Lower lobe of right lung (tissue), 2 donors: Measurements from ENCODE around the gene ATRNL1. TPM values are rescaled to one million over a fixed set of nuclear protein-coding genes. Genes with fewer than 3 reads are reported as not detected.

Experiments
- ATAC-seq, 2 donors: fragments of 200-7000 bp; cut with Tn5 transposase; one replicate each; pipeline ENCODE4 v1.9.1; 2020 to 2022; ENCODE audit warnings: mild to moderate bottlenecking in 2 of 2, moderate library complexity in 2 of 2
- DNase-seq: peaks from one replicate; pipeline ENCODE4 v3.0.0-alpha.2; 2020
- H3K27ac ChIP-seq: fragments of 200-600 bp; one replicate; pipeline ENCODE4 v1.8.0; 2022
- H3K27me3 ChIP-seq: fragments of 200-600 bp; one replicate; pipeline ENCODE4 v1.8.0; 2022; ENCODE audit warnings: low read depth
- H3K36me3 ChIP-seq: fragments of 200-600 bp; one replicate; pipeline ENCODE4 v1.8.0; 2022; ENCODE audit warnings: mild to moderate bottlenecking
- H3K4me1 ChIP-seq: fragments of 200-600 bp; one replicate; pipeline ENCODE4 v1.8.0; 2022
- H3K4me3 ChIP-seq: fragments of 200-600 bp; one replicate; pipeline ENCODE4 v1.8.0; 2022; ENCODE audit warnings: mild to moderate bottlenecking
- H3K9me3 ChIP-seq: fragments of 200-600 bp; one replicate; pipeline ENCODE4 v1.8.0; 2022
- CTCF ChIP-seq: fragments of 200-600 bp; IDR thresholded peaks from one replicate; pipeline ENCODE4 v1.8.0; 2022; ENCODE audit warnings: antibody characterized with exemption, mild to moderate bottlenecking
- intact Hi-C: fragments of 100-400 bp; cut with DNase I; formaldehyde crosslinking; loops from one replicate; pipeline ENCODE4 v1.11.0; 2022
- total RNA-seq: library from RNA; stranded (reverse); fragmentation: NEBNext Ultra II Directional; extraction: Animal tissue kit (Norgen Biotek cat#: 25700); gene quantifications from one replicate; pipeline ENCODE4 v1.2.1, GENCODE V29; 2021
- donor health status: DM: no; HTN: yes; CAD: no; lungs with severe emphysema.

Gene ATRNL1
- total RNA-seq, 1 donor from 2014 or later = 0.92 TPM

GRCh38 chr10:115761166-115761565 is 668.0 kb downstream of the ATRNL1 start:
- intact Hi-C loops = no loop called here
- H3K4me3 ChIP-seq = no peak overlapping the region
- H3K4me1 ChIP-seq = no peaks in the 10 kb centered on the region
- TF ChIP-seq CTCF = no peak
- H3K27me3 ChIP-seq = no peaks in the 10 kb centered on the region
- no peaks in the 10 kb centered on the region for H3K9me3 ChIP-seq
- ATAC-seq = no peak
- DNase-seq = no peak
- no peaks in the 10 kb centered on the region for H3K36me3 ChIP-seq
- no peak overlapping the region for H3K27ac ChIP-seq

GRCh38 chr10:115762029-115762428 is 668.9 kb downstream of the ATRNL1 start:
- no peaks in the 10 kb centered on the region for H3K9me3 ChIP-seq
- no peak overlapping the region for H3K4me3 ChIP-seq
- H3K36me3 ChIP-seq = no peaks in the 10 kb centered on the region
- ATAC-seq (no peak), DNase-seq (no peak)
- no peak for TF ChIP-seq CTCF
- intact Hi-C loops = no loop called here
- H3K27me3 ChIP-seq = no peaks in the 10 kb centered on the region
- H3K27ac ChIP-seq = no peak overlapping the region
- H3K4me1 ChIP-seq = no peaks in the 10 kb centered on the region

GRCh38 chr10:115771755-115772154 is 678.6 kb downstream of the ATRNL1 start:
- no peaks in the 10 kb centered on the region for H3K27me3 ChIP-seq
- H3K36me3 ChIP-seq = no peaks in the 10 kb centered on the region
- no peak overlapping the region for H3K4me3 ChIP-seq
- ATAC-seq (no peak), DNase-seq (no peak)
- no peaks in the 10 kb centered on the region for H3K9me3 ChIP-seq
- H3K4me1 ChIP-seq = no peaks in the 10 kb centered on the region
- intact Hi-C loops = no loop called here
- no peak for TF ChIP-seq CTCF
- H3K27ac ChIP-seq = no peak overlapping the region

GRCh38 chr10:115772606-115773005 is 679.4 kb downstream of the ATRNL1 start:
- DNase-seq (no peak), ATAC-seq (no peak)
- no peaks in the 10 kb centered on the region for H3K4me1 ChIP-seq
- TF ChIP-seq CTCF = no peak
- H3K36me3 ChIP-seq = no peaks in the 10 kb centered on the region
- no peak overlapping the region for H3K27ac ChIP-seq
- H3K9me3 ChIP-seq = no peaks in the 10 kb centered on the region
- H3K4me3 ChIP-seq = no peak overlapping the region
- intact Hi-C loops = no loop called here
- H3K27me3 ChIP-seq = no peaks in the 10 kb centered on the region

GRCh38 chr10:115773832-115774231 is 680.7 kb downstream of the ATRNL1 start:
- H3K36me3 ChIP-seq = no peaks in the 10 kb centered on the region
- no peak for DNase-seq

More at GRCh38 chr10:115773832-115774231, 680.7 kb downstream of the ATRNL1 start:
- intact Hi-C loops = no loop called here
- Histone ChIP-seq H3K4me3 (no peak overlapping the region), H3K9me3 (no peaks in the 10 kb centered on the region), H3K4me1 (no peaks in the 10 kb centered on the region), H3K27me3 (no peaks in the 10 kb centered on the region), H3K27ac (no peak overlapping the region)
- TF ChIP-seq CTCF = no peak
- no peak for ATAC-seq
